Measurements from ENCODE around the gene LRRC58. TPM values are rescaled to one million over a fixed set of nuclear protein-coding genes. Genes with fewer than 3 reads are reported as not detected.
A peak's percentile ranks its signal among the peaks of the same experiment; 100 is the strongest.
"Not testable (repeated sequence)": the region's sequence is repeated elsewhere in the genome, so short reads cannot be mapped to it uniquely, and the experiment has no call there.

LRRC58 gene
- polyA plus RNA-seq, 4 donors = 3.8 to 24.1 (median 6.8) TPM

GRCh38 chr3:120300971-120301370, 48.2 kb downstream of the LRRC58 start:
- FAIRE-seq (no peak), DNase-seq (no peak)
- H3K9me3 ChIP-seq (ENCODE audit: control insufficient read depth in 2 of 2, insufficient read depth in 1 of 2, low read depth in 1 of 2, low read length in 1 of 2) = no peaks in the 10 kb centered on the region
- WGBS, 3 donors = 54 to 66% (median 57%) methylated on average over 3 of the region's 3 CpGs
- no peak overlapping the region for H3K4me3 ChIP-seq (ENCODE audit: low read depth in 1 of 3, low read length in 3 of 3)
- H3K36me3 ChIP-seq (ENCODE audit: control insufficient read depth in 3 of 3, insufficient read depth in 2 of 3, low read depth in 1 of 3, low read length in 3 of 3) = no peaks in the 10 kb centered on the region
- no peak overlapping the region for H3K27ac ChIP-seq (ENCODE audit: low read depth in 1 of 3, low read length in 2 of 3)
- H3K27me3 ChIP-seq (ENCODE audit: control insufficient read depth in 3 of 3, insufficient read depth in 3 of 3, low read length in 3 of 3) = no peaks in the 10 kb centered on the region
- no peaks in the 10 kb centered on the region for H3K4me1 ChIP-seq (ENCODE audit: control insufficient read depth in 3 of 3, insufficient read depth in 2 of 3, low read depth in 1 of 3, low read length in 2 of 3)

- no peak overlapping the region for H3K27ac ChIP-seq (ENCODE audit: low read depth in 1 of 3, low read length in 2 of 3)
- no peak overlapping the region for H3K4me3 ChIP-seq (ENCODE audit: low read depth in 1 of 3, low read length in 3 of 3)
- no peaks in the 10 kb centered on the region for H3K36me3 ChIP-seq (ENCODE audit: control insufficient read depth in 3 of 3, insufficient read depth in 2 of 3, low read depth in 1 of 3, low read length in 3 of 3)
- no peaks in the 10 kb centered on the region for H3K4me1 ChIP-seq (ENCODE audit: control insufficient read depth in 3 of 3, insufficient read depth in 2 of 3, low read depth in 1 of 3, low read length in 2 of 3)
- DNase-seq (no peak), FAIRE-seq (no peak)
- H3K9me3 ChIP-seq (ENCODE audit: control insufficient read depth in 2 of 2, insufficient read depth in 1 of 2, low read depth in 1 of 2, low read length in 1 of 2) = no peaks in the 10 kb centered on the region
- H3K27me3 ChIP-seq (ENCODE audit: control insufficient read depth in 3 of 3, insufficient read depth in 3 of 3, low read length in 3 of 3) = no peaks in the 10 kb centered on the region
Measured at GRCh38 chr3:120299403-120299802, 49.8 kb downstream of the LRRC58 start.

- FAIRE-seq = no peak
- no peak overlapping the region for H3K27ac ChIP-seq (ENCODE audit: low read depth in 1 of 3, low read length in 2 of 3)
- no peaks in the 10 kb centered on the region for H3K4me1 ChIP-seq (ENCODE audit: control insufficient read depth in 3 of 3, insufficient read depth in 2 of 3, low read depth in 1 of 3, low read length in 2 of 3)
- DNase-seq = no peak
- no peak overlapping the region for H3K4me3 ChIP-seq (ENCODE audit: low read depth in 1 of 3, low read length in 3 of 3)
- H3K27me3 ChIP-seq (ENCODE audit: control insufficient read depth in 3 of 3, insufficient read depth in 3 of 3, low read length in 3 of 3) = no peaks in the 10 kb centered on the region
- no peaks in the 10 kb centered on the region for H3K9me3 ChIP-seq (ENCODE audit: control insufficient read depth in 2 of 2, insufficient read depth in 1 of 2, low read depth in 1 of 2, low read length in 1 of 2)
- H3K36me3 ChIP-seq (ENCODE audit: control insufficient read depth in 3 of 3, insufficient read depth in 2 of 3, low read depth in 1 of 3, low read length in 3 of 3) = no peaks in the 10 kb centered on the region
Measured at GRCh38 chr3:120298996-120299395, 50.2 kb downstream of the LRRC58 start.

DNA sequence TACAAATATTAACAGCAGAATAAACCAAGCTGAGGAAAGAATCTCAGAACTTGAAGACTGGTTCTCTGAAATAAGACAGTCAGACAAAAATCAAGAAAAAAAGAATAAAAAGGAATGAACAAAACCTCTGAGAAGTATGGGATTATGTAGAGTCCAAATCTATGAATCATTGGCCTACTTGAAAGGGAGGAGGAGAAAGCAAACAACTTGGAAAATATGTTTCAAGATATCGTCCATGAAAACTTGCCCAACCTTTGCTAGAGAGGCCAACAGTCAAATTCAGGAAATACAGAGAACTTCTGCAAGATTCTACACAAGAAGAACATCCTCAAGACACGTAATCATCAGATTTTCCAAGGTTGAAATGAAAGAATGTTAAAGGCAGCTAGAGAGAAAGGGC, 57.6 kb downstream of the LRRC58 start:
- WGBS, 3 donors = 69 to 76% (median 72%) methylated on average over 2 of the region's 2 CpGs
- DNase-seq; H3K9me3 ChIP-seq (ENCODE audit: control insufficient read depth in 2 of 2, insufficient read depth in 1 of 2, low read depth in 1 of 2, low read length in 1 of 2); H3K36me3 ChIP-seq (ENCODE audit: control insufficient read depth in 3 of 3, insufficient read depth in 2 of 3, low read depth in 1 of 3, low read length in 3 of 3); H3K27ac ChIP-seq (ENCODE audit: low read depth in 1 of 3, low read length in 2 of 3); H3K4me1 ChIP-seq (ENCODE audit: control insufficient read depth in 3 of 3, insufficient read depth in 2 of 3, low read depth in 1 of 3, low read length in 2 of 3); FAIRE-seq; H3K27me3 ChIP-seq (ENCODE audit: control insufficient read depth in 3 of 3, insufficient read depth in 3 of 3, low read length in 3 of 3); H3K4me3 ChIP-seq (ENCODE audit: low read depth in 1 of 3, low read length in 3 of 3): not testable (repeated sequence)

DNA sequence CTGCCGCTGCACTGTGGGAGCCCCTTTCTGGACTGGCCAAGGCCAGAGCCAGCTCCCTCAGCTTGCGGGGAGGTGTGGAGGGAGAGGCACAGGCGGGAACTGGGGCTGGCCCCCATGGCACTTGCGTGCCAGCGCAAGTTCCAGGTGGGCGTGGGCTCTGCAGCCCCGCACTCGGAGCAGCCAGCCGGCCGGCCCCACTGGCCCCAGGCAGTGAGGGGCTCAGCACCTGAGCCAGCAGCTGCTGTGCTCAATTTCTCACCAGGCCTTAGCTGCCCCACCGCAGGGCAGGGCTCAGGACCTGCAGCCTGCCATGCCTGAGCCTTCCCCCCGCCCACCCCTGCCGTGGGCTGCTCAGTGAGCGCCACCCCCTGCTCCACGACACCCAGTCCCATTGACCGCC, 59.5 kb downstream of the LRRC58 start:
- Histone ChIP-seq H3K9me3 (ENCODE audit: control insufficient read depth in 2 of 2, insufficient read depth in 1 of 2, low read depth in 1 of 2, low read length in 1 of 2) (no peaks in the 10 kb centered on the region), H3K4me3 (ENCODE audit: low read depth in 1 of 3, low read length in 3 of 3) (no peak overlapping the region), H3K27ac (ENCODE audit: low read depth in 1 of 3, low read length in 2 of 3) (no peak overlapping the region), H3K36me3 (ENCODE audit: control insufficient read depth in 3 of 3, insufficient read depth in 2 of 3, low read depth in 1 of 3, low read length in 3 of 3) (no peaks in the 10 kb centered on the region), H3K4me1 (ENCODE audit: control insufficient read depth in 3 of 3, insufficient read depth in 2 of 3, low read depth in 1 of 3, low read length in 2 of 3) (no peaks in the 10 kb centered on the region), H3K27me3 (ENCODE audit: control insufficient read depth in 3 of 3, insufficient read depth in 3 of 3, low read length in 3 of 3) (peaks cover 0 to 25% (median 3%) of the 10 kb centered on the region in 3 donors)
- DNase-seq (no peak), FAIRE-seq (no peak)
- WGBS, 3 donors = 85 to 96% (median 96%) methylated on average over 16 of the region's 16 CpGs

DNA sequence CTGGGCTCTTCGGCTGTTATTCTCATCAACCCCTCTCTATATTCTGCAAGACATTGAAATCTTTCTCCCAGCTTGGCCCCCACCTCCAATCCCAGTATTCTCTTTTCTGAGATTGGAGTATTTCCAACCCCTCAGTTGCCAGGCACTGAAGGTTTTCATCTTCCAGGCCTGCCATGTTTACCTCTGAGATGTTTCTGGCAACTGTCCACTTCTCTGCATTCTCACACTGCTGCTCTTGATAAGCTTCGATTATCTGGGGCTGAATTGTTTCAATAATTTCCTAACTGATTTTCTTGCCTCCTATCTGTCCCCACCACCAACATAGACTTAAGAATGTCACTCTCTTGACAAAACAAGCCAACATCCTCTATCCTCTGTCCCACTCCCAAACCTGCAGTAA, 62.7 kb downstream of the LRRC58 start:
- WGBS, 3 donors = 10 to 57% (median 22%) methylated on average over 2 of the region's 2 CpGs

DNA sequence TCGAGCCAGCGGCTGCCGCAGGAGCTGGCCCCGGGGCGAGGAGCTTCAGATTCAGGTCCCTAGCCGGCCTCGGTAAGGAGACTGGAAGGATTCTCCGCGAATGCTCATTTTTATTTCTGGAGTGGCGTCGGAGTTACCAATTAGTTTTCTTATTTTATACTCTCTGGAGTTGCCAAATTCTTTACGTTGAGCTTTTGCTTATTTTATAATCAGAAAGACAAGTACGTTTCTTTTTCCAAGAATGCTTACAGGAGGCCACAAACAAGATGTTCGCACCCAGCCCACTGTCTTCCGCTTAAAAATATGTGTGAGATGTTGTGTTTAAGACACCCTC, 63.7 kb downstream of the LRRC58 start:
- no peaks in the 10 kb centered on the region for H3K36me3 ChIP-seq (ENCODE audit: control insufficient read depth in 3 of 3, insufficient read depth in 2 of 3, low read depth in 1 of 3, low read length in 3 of 3)
- 37 to 43% (median 43%) methylated on average over 14 to 15 of the region's 15 CpGs for whole genome bisulfite sequencing, 3 donors
- peaks cover 0 to 51% (median 8%) of the 10 kb centered on the region in 3 donors for H3K27me3 ChIP-seq (ENCODE audit: control insufficient read depth in 3 of 3, insufficient read depth in 3 of 3, low read length in 3 of 3)
- DNase-seq = no peak
- H3K4me3 ChIP-seq (ENCODE audit: low read depth in 1 of 3, low read length in 3 of 3) = peak overlapping the region in 2 of 3 donors; percentile 19 to 43
- no peak overlapping the region for H3K27ac ChIP-seq (ENCODE audit: low read depth in 1 of 3, low read length in 2 of 3)
- no peaks in the 10 kb centered on the region for H3K9me3 ChIP-seq (ENCODE audit: control insufficient read depth in 2 of 2, insufficient read depth in 1 of 2, low read depth in 1 of 2, low read length in 1 of 2)
- no peaks in the 10 kb centered on the region for H3K4me1 ChIP-seq (ENCODE audit: control insufficient read depth in 3 of 3, insufficient read depth in 2 of 3, low read depth in 1 of 3, low read length in 2 of 3)
- no peak for FAIRE-seq

More for the DNA sequence above, 62.7 kb downstream of the LRRC58 start:
- Histone ChIP-seq H3K27ac (ENCODE audit: low read depth in 1 of 3, low read length in 2 of 3) (no peak overlapping the region), H3K36me3 (ENCODE audit: control insufficient read depth in 3 of 3, insufficient read depth in 2 of 3, low read depth in 1 of 3, low read length in 3 of 3) (no peaks in the 10 kb centered on the region), H3K4me3 (ENCODE audit: low read depth in 1 of 3, low read length in 3 of 3) (no peak overlapping the region), H3K4me1 (ENCODE audit: control insufficient read depth in 3 of 3, insufficient read depth in 2 of 3, low read depth in 1 of 3, low read length in 2 of 3) (no peaks in the 10 kb centered on the region), H3K9me3 (ENCODE audit: control insufficient read depth in 2 of 2, insufficient read depth in 1 of 2, low read depth in 1 of 2, low read length in 1 of 2) (no peaks in the 10 kb centered on the region), H3K27me3 (ENCODE audit: control insufficient read depth in 3 of 3, insufficient read depth in 3 of 3, low read length in 3 of 3) (peaks cover 0 to 47% (median 8%) of the 10 kb centered on the region in 3 donors)
- FAIRE-seq (no peak), DNase-seq (no peak)

GRCh38 chr3:120284747-120285507, 64.2 kb downstream of the LRRC58 start, which contains the start of gene GPR156:
TSS of gene GPR156 (minus strand) at chr3:120285222. CDS start at chr3:120244098, 41,124 bp downstream.
- Histone ChIP-seq H3K4me3 (ENCODE audit: low read depth in 1 of 3, low read length in 3 of 3) (peak within 1 kb of the TSS in 2 of 3 donors; percentile 37 to 43), H3K27ac (ENCODE audit: low read depth in 1 of 3, low read length in 2 of 3) (no peak within 1 kb of the TSS), H3K27me3 (ENCODE audit: control insufficient read depth in 3 of 3, insufficient read depth in 3 of 3, low read length in 3 of 3) (peaks cover 0 to 54% (median 8%) of the 10 kb centered on the region in 3 donors), H3K9me3 (ENCODE audit: control insufficient read depth in 2 of 2, insufficient read depth in 1 of 2, low read depth in 1 of 2, low read length in 1 of 2) (no peaks in the 10 kb centered on the region), H3K36me3 (ENCODE audit: control insufficient read depth in 3 of 3, insufficient read depth in 2 of 3, low read depth in 1 of 3, low read length in 3 of 3) (no peaks in the 10 kb centered on the region), H3K4me1 (ENCODE audit: control insufficient read depth in 3 of 3, insufficient read depth in 2 of 3, low read depth in 1 of 3, low read length in 2 of 3) (no peaks in the 10 kb centered on the region)
- 4 to 8% (median 4%) methylated on average over 45 to 72 of the region's 72 CpGs for WGBS, 3 donors
- DNase-seq = peak in 1 of 2 donors; percentile 26
- FAIRE-seq = no peak

GRCh38 chr3:120281261-120281660, 67.9 kb downstream of the LRRC58 start:
- Histone ChIP-seq H3K9me3 (ENCODE audit: control insufficient read depth in 2 of 2, insufficient read depth in 1 of 2, low read depth in 1 of 2, low read length in 1 of 2) (no peaks in the 10 kb centered on the region), H3K4me3 (ENCODE audit: low read depth in 1 of 3, low read length in 3 of 3) (no peak overlapping the region), H3K36me3 (ENCODE audit: control insufficient read depth in 3 of 3, insufficient read depth in 2 of 3, low read depth in 1 of 3, low read length in 3 of 3) (no peaks in the 10 kb centered on the region), H3K27me3 (ENCODE audit: control insufficient read depth in 3 of 3, insufficient read depth in 3 of 3, low read length in 3 of 3) (peaks cover 0 to 44% (median 8%) of the 10 kb centered on the region in 3 donors), H3K27ac (ENCODE audit: low read depth in 1 of 3, low read length in 2 of 3) (no peak overlapping the region), H3K4me1 (ENCODE audit: control insufficient read depth in 3 of 3, insufficient read depth in 2 of 3, low read depth in 1 of 3, low read length in 2 of 3) (no peaks in the 10 kb centered on the region)
- FAIRE-seq (no peak), DNase-seq (no peak)
- 83 to 89% (median 86%) methylated on average over 3 of the region's 3 CpGs for WGBS, 3 donors

All from small intestine (tissue), 7 donors.